B cell (primary cell): Measurements from ENCODE around the gene MED27. TPM values are rescaled to one million over a fixed set of nuclear protein-coding genes. Genes with fewer than 3 reads are reported as not detected.

Experiments used
- ATAC-seq: fragments of 200-7000 bp; cut with Tn5 transposase; one replicate; pipeline ENCODE4 v1.10.0; 2021; ENCODE audit warnings: low read depth, mild to moderate bottlenecking, moderate number of reproducible peaks, moderate library complexity
- CTCF ChIA-PET: fragments of 350-600 bp; sonication (Branson Sonifier 250); formaldehyde crosslinking; loops from one replicate; lab custom pipeline; 2021; ENCODE audit warnings: antibody characterized with exemption, inconsistent platforms; lab: Charles Lee
- POLR2A ChIA-PET: fragments of 350-600 bp; sonication (Branson Sonifier 250); formaldehyde crosslinking; loops from one replicate; lab custom pipeline; 2021; ENCODE audit warnings: antibody characterized with exemption; lab: Charles Lee
- DNase-seq: peaks from one replicate; pipeline ENCODE4 v3.0.0; 2013
- H2AFZ ChIP-seq: 2 replicates; pipeline ENCODE4 v1.6.1; 2012; ENCODE audit warnings: mild to moderate bottlenecking, low read depth, low read length; ENCODE audit not compliant: insufficient read depth, poor library complexity, severe bottlenecking
- H3K27ac ChIP-seq, 2 donors: 1 replicate in 1 of 2; 2 replicates in 1 of 2; pipeline ENCODE4 v1.5.1; 2012 to 2013; ENCODE audit warnings: low read length in 2 of 2, mild to moderate bottlenecking in 2 of 2, moderate library complexity in 1 of 2
- H3K27me3 ChIP-seq, 4 experiments: fragments of 200-600 bp in 1 of 4; sonication (generic) in 1 of 4; replicated peaks in 1 of 4; 1 replicate in 2 of 4; 2 replicates in 2 of 4; pipeline versions ENCODE4 v1.6.1 to v1.7.0; 2013 to 2016; ENCODE audit warnings: low read length in 3 of 4, mild to moderate bottlenecking in 2 of 4, mixed read lengths in 1 of 4, moderate library complexity in 1 of 4; ENCODE audit not compliant: insufficient read depth in 4 of 4, control insufficient read depth in 3 of 4; ENCODE audit errors: control extremely low read depth in 1 of 4
- H3K36me3 ChIP-seq, 2 experiments: replicated peaks in 1 of 2; 1 replicate in 1 of 2; 2 replicates in 1 of 2; pipeline versions ENCODE4 v1.6.1 to v1.7.1; 2013; ENCODE audit warnings: low read length in 1 of 2; ENCODE audit not compliant: insufficient read depth in 2 of 2, control insufficient read depth in 1 of 2; ENCODE audit errors: control extremely low read depth in 1 of 2, extremely low read depth in 1 of 2
- H3K4me1 ChIP-seq, 2 donors: fragments of 200-600 bp in 1 of 2; sonication (generic) in 1 of 2; 1 replicate in 1 of 2; 2 replicates in 1 of 2; pipeline versions ENCODE4 v1.5.1 to v1.6.1; 2013 to 2017; ENCODE audit warnings: low read length in 2 of 2; ENCODE audit not compliant: control insufficient read depth in 2 of 2, insufficient read depth in 2 of 2
- H3K4me2 ChIP-seq: replicated peaks from 2 replicates; pipeline ENCODE3; 2012; ENCODE audit warnings: mild to moderate bottlenecking, low read depth, low read length; ENCODE audit not compliant: poor library complexity, severe bottlenecking
- H3K4me3 ChIP-seq, 5 experiments: fragments of 200-600 bp in 1 of 5; sonication (generic) in 1 of 5; 1 replicate in 3 of 5; 2 replicates in 2 of 5; pipeline versions ENCODE4 v1.5.1 to v1.7.0; 2011 to 2016; ENCODE audit warnings: low read length in 4 of 5, mild to moderate bottlenecking in 4 of 5, low read depth in 2 of 5, control low read depth in 1 of 5, moderate library complexity in 1 of 5; ENCODE audit not compliant: insufficient read depth in 1 of 5; ENCODE audit errors: control extremely low read depth in 1 of 5, extremely low read depth in 1 of 5
- H3K79me2 ChIP-seq: fragments of 200-600 bp; sonication (generic); one replicate; pipeline ENCODE4 v1.6.0; 2016; ENCODE audit warnings: low read length; ENCODE audit not compliant: control insufficient read depth, insufficient read depth
- H3K9ac ChIP-seq: fragments of 200-600 bp; sonication (generic); 2 replicates; pipeline ENCODE4 v1.6.1; 2017; ENCODE audit warnings: mild to moderate bottlenecking, low read length, moderate library complexity
- H3K9me3 ChIP-seq, 3 donors: one replicate each; pipeline versions ENCODE4 v1.6.1 to v1.7.1; 2013; ENCODE audit warnings: low read length in 2 of 3; ENCODE audit not compliant: control insufficient read depth in 2 of 3, insufficient read depth in 1 of 3; ENCODE audit errors: control extremely low read depth in 1 of 3
- H4K20me1 ChIP-seq: 2 replicates; pipeline ENCODE4 v1.6.0; 2012; ENCODE audit warnings: mild to moderate bottlenecking, low read length; ENCODE audit not compliant: insufficient read depth, control insufficient read depth, poor library complexity, severe bottlenecking
- H3K27ac Mint-ChIP-seq: one replicate; pipeline ENCODE4 v1.8.0; 2021; ENCODE audit warnings: mixed read lengths
- H3K27me3 Mint-ChIP-seq: one replicate; pipeline ENCODE4 v1.8.0; 2021; ENCODE audit warnings: mixed read lengths
- H3K4me1 Mint-ChIP-seq: one replicate; pipeline ENCODE4 v1.8.0; 2021; ENCODE audit warnings: mixed read lengths
- H3K4me3 Mint-ChIP-seq: one replicate; pipeline ENCODE4 v1.8.0; 2021; ENCODE audit warnings: mixed read lengths
- H3K9me3 Mint-ChIP-seq: one replicate; pipeline ENCODE4 v1.8.0; 2022; ENCODE audit warnings: mixed read lengths; ENCODE audit not compliant: insufficient read depth
- EZH2 ChIP-seq: IDR thresholded peaks from 2 replicates; pipeline ENCODE4 v1.6.1; 2012; ENCODE audit warnings: borderline replicate concordance, low read depth, mild to moderate bottlenecking, moderate library complexity, low read length; ENCODE audit not compliant: insufficient read depth, poor library complexity, severe bottlenecking
- WGBS: methylation state at CpG from one replicate; pipeline ENCODE4 v1.1.5; 2013; ENCODE audit warnings: missing lambda C conversion rate; ENCODE audit not compliant: insufficient coverage; 5-methylcytosine and 5-hydroxymethylcytosine counted together
- intact Hi-C: fragments of 100-400 bp; cut with micrococcal nuclease; formaldehyde crosslinking; loops from one replicate; pipeline ENCODE4 v1.10.0; 2022
- polyA plus RNA-seq: library from polyadenylated mRNA; depleted of rRNA; stranded (reverse); fragments of >200 nt; gene quantifications from 2 replicates; pipeline ENCODE4 v1.2.3, GENCODE V29; 2012
- total RNA-seq, 2 donors: library from RNA; stranded (reverse); fragments of 120-200 nt in 1 of 2; gene quantifications; 1 replicate in 1 of 2; 2 replicates in 1 of 2; pipeline versions ENCODE4 v1.2.3 to v1.2.4, GENCODE V29; 2013 to 2022
- TF ChIP-seq, protein P1 (sequence below): fragments of 200-600 bp; IDR thresholded peaks from one replicate; pipeline ENCODE4 v1.8.0; 2022; ENCODE audit warnings: antibody characterized with exemption, mild to moderate bottlenecking

The MED27 gene
- total and polyA plus RNA-seq, 2 donors (not counting 1 experiment from before 2014, with no cell fraction given): 17.4 to 17.7 TPM

- TF ChIP-seq, protein P1, sequence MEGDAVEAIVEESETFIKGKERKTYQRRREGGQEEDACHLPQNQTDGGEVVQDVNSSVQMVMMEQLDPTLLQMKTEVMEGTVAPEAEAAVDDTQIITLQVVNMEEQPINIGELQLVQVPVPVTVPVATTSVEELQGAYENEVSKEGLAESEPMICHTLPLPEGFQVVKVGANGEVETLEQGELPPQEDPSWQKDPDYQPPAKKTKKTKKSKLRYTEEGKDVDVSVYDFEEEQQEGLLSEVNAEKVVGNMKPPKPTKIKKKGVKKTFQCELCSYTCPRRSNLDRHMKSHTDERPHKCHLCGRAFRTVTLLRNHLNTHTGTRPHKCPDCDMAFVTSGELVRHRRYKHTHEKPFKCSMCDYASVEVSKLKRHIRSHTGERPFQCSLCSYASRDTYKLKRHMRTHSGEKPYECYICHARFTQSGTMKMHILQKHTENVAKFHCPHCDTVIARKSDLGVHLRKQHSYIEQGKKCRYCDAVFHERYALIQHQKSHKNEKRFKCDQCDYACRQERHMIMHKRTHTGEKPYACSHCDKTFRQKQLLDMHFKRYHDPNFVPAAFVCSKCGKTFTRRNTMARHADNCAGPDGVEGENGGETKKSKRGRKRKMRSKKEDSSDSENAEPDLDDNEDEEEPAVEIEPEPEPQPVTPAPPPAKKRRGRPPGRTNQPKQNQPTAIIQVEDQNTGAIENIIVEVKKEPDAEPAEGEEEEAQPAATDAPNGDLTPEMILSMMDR: no peak
- no peak for TF ChIP-seq EZH2
- H3K27ac Mint-ChIP-seq: no peak overlapping the region
- no CpG with 5 or more reads among the region's 5 CpGs for WGBS
- Histone ChIP-seq H3K4me2 (no peak overlapping the region), H2AFZ (no peak overlapping the region), H3K4me3 (no peak overlapping the region), H3K79me2 (peaks cover 25% of the 10 kb centered on the region), H3K9me3 (no peaks in the 10 kb centered on the region), H3K36me3 (no peaks in the 10 kb centered on the region), H4K20me1 (no peaks in the 10 kb centered on the region), H3K27ac (no peak overlapping the region), H3K4me1 (peaks cover 15 to 17% of the 10 kb centered on the region in 2 donors), H3K27me3 (peaks cover 0 to 9% (median 0%) of the 10 kb centered on the region in 4 experiments), H3K9ac (no peak overlapping the region)
- no peaks in the 10 kb centered on the region for H3K9me3 Mint-ChIP-seq
- DNase-seq (no peak), ATAC-seq (no peak)
- H3K27me3 Mint-ChIP-seq: peaks cover 10% of the 10 kb centered on the region
- intact Hi-C loops: loop anchor here (5.0 kb wide), 2 partner anchors 80 to 325 kb away; partner anchors contain the start of genes NTNG2 and TTF1
- CTCF ChIA-PET: no interaction called here
- POLR2A ChIA-PET: no interaction called here
- no peak overlapping the region for H3K4me3 Mint-ChIP-seq
- peaks cover 24% of the 10 kb centered on the region for H3K4me1 Mint-ChIP-seq
Measured at GRCh38 chr9:132082188-132082587, 2.5 kb upstream of the MED27 start.

DNA sequence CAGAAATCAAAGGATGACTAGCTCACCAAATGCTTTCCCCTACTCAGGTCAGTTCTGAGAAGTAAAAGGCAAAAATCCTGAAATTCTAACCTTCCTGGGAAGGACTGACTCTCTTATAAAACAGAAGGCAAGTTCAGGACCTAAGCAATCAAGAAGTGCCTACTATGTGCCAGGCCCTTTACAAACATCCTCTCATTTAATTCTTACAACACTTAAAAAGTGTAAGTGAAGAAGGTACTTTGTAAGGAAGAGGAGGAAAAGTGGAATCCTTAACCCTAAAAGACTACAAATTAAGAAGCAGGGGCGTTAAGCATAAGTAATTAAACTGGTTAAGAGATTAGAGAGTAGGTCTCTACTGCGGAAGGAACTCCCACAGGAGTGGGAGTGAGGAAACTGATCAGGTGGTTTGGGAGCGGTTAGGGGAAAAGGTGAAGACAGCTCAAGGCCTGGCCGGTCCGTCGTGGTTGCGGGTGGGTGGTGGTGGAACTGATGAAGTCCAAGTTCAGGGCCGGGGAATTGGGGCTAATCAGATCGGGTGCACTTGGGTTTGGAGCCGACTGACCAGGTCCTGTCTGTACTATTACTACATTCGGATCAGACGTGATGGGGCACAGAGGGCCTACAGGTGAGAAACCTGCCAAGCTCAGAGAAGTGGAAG lies 839 bp downstream of the MED27 start:
- H3K79me2 ChIP-seq: peaks cover 47% of the 10 kb centered on the region
- peaks cover 0 to 5% (median 0%) of the 10 kb centered on the region in 4 experiments for H3K27me3 ChIP-seq
- 11% methylated on average over 11 of the region's 12 CpGs for WGBS
- H3K27me3 Mint-ChIP-seq: peaks cover 4% of the 10 kb centered on the region
- ChIA-PET POLR2A (no interaction called here), CTCF (no interaction called here)
- H3K9me3 ChIP-seq: no peaks in the 10 kb centered on the region
- peak overlapping the region; percentile 95 for H3K4me2 ChIP-seq
- H4K20me1 ChIP-seq: peaks cover 12% of the 10 kb centered on the region
- intact Hi-C loops: loop anchor here (5.0 kb wide), 1 partner anchor 863 kb away; the partner anchor contains the start of gene TSC1
- H3K27ac Mint-ChIP-seq: peak overlapping the region; percentile 77
- H2AFZ ChIP-seq: peak overlapping the region; percentile 86
- H3K4me3 ChIP-seq: peak overlapping the region; percentile 60 to 89 (median 81)
- H3K4me1 ChIP-seq: peaks cover 15 to 17% of the 10 kb centered on the region in 2 donors
- DNase-seq (peak; percentile 8), ATAC-seq (no peak)
- TF ChIP-seq, protein P1: no peak
- TF ChIP-seq EZH2: no peak
- H3K4me3 Mint-ChIP-seq: peak overlapping the region; percentile 96
- H3K4me1 Mint-ChIP-seq: peaks cover 28% of the 10 kb centered on the region
- H3K9ac ChIP-seq: peak overlapping the region; percentile 94
- peaks cover 0 to 22% of the 10 kb centered on the region in 2 experiments for H3K36me3 ChIP-seq
- H3K9me3 Mint-ChIP-seq: no peaks in the 10 kb centered on the region
- H3K27ac ChIP-seq: peak overlapping the region in 1 of 2 donors; percentile 80
